Measurements from ENCODE around the gene APEH.

DNA sequence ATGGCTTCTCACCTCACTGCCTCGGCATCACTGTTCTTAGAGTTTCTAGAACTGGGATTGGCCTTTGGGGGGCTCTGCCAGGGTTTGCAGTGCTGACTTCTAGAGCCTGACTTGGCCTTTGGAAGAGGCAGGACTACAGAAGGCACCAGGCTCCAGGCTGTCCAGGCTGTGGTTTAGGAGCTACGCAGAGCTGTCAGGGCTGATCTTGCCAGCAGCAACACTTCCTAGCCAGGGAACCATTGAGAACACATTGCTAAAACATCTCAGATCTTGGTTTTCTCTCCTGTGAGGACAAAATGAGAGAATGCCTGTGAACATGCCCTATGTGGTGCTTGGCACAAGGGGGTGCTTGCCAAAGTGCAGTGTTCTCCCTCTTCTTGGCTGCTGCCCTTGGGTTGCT, 34.6 kb upstream of the APEH start:
- TF ChIP-seq CTCF (IDR thresholded peaks at IDR 0.05) (no peak), POLR2A (IDR thresholded peaks at IDR 0.05) (no peak)
